NCI-H1417 treated with DMSO at 0.1 percent for 48 hours (cell line): ENCODE results near the gene APPL2.

ENCODE experiments used
- DNase-seq: peaks from one replicate; lab custom pipeline; 2025; lab: John Stamatoyannopoulos, UW

Gene APPL2

GRCh38 chr12:105222284-105222655 is 13.7 kb downstream of the APPL2 start:
- no peak for DNase-seq

- no peak for DNase-seq
These were observed 14.2 kb downstream of the APPL2 start for GRCh38 chr12:105221583-105222283.

DNA sequence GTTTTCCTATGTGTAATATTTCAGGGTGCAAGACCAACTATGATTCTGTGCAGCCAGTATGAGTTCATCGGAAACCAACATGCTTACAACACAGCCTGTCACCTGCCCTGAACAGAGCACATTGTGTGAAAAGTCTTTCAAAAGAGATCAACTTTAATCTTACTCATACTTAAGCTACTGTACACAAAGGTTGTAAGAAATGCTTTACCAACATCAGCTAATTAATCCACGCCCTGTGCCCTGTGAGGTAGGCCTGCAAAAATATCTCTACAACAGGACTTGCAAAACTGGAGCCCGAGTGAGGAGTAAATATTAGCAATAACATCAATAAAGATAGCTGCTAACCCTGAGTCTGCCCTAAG is 15.1 kb downstream of the APPL2 start:
- DNase-seq, result no peak

- no peak for DNase-seq
These were observed 15.6 kb downstream of the APPL2 start for GRCh38 chr12:105220150-105220928.

- no peak for DNase-seq
These were observed 16.5 kb downstream of the APPL2 start for GRCh38 chr12:105219261-105220028.

- no peak for DNase-seq
These were observed 17.5 kb downstream of the APPL2 start for GRCh38 chr12:105218434-105218833.

DNA sequence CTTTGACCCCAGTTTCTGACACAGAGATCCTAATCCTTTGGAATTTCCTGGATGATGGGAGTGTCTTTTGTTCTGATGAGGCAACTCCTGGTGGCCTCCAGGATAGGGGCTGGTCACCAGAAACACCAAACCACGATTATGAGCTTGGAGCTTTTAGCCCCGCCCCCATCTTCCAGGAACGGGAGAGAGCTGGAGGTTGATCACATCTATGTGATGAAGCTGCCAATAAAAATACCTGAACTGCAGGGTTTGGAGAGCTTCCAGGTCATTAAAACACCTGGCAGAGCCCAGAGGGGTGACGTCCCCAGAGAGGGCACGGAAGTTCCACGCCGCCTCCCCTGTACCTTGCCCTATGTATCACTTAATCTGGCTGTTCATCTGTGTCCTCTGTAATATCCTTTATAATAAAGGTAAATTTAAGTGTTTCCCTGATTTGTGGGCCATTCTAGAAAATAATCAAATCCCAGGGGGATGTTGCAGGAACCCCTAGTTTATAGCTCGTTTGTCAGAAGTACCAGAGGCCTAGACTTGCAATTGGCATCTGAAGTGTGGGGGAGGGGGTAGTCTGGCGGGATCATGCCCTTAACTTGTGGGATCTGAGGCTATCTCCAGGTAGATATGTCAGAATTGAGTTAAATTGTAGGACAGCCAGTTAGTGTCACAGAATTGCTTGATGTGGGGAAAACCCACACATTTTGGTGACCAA is 21.2 kb downstream of the APPL2 start:
- no peak for DNase-seq

DNA sequence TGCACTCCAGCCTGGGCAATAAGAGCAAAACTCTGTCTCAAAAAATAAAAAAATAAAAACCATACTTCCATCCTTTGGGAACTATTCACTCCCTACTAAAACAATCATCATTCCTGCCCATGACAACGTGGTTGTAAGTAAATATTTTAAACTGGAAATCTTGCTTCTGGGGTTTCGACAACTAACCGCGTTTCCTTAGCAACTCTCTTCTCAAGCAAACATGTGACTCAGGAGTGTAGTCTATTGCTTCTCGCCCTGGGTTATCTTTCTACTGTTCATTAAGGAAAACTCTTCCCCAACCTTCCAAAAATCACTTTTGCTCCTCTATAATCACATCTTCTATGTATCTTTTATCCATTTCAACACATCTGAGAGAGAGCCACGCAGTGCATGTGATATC is 21.8 kb downstream of the APPL2 start:
- DNase-seq, result no peak

DNA sequence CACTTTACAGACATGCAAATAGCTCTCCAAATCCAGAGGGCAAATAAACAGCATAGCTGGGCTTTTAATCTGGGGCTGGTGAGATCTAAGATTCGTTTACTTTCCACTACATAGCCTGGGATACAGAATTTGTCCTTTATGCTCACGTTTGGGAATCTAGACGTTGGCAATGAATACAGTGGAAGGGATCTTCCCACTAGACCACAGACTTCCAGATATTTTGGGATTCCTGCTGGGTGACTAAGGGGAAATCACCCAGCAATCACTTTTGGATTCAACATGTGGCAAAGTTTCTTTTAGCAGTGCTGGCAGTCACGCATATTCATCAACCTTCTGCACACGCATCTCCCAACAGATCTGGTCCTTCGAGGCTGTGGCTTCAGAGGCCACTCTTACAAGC is 23.5 kb downstream of the APPL2 start:
- no peak for DNase-seq

GRCh38 chr12:105209091-105209490 is 26.9 kb downstream of the APPL2 start:
- no peak for DNase-seq

- no peak for DNase-seq
These were observed 29.1 kb downstream of the APPL2 start for GRCh38 chr12:105206686-105207374.

DNA sequence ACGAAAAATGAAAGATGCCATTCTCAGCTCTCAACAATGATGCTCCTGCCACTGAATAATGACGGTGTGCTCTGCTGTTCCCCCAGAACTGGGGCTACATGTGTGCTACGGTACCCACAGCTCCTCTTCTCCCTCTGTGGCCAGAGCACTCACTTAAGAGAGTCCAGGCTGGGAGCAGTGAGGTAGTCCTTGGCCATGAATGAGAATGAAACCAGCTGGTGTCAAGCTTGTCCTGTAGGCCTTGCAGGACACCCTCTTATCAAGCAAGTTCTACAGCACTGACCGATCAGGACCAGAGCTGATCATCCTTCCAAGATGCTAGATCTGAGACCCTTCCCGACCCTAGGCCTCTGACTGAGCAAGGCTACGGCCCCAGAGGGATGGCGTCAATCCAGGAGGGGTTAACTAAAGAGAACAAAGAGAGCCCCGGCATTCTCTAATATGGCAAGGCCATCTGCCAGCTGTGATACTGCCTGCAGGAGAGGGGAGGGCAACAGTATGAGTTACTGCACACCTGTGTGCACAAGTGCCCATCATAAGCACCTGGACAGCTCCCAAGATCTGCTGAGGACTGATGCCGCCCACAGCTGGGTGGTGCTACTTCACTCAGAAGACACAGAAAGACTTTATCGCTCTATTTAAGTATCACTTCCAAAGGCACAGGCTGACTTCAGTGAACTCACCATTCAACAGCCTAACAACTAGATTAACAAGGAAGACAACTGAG is 30.5 kb downstream of the APPL2 start:
- DNase-seq, result no peak

DNA sequence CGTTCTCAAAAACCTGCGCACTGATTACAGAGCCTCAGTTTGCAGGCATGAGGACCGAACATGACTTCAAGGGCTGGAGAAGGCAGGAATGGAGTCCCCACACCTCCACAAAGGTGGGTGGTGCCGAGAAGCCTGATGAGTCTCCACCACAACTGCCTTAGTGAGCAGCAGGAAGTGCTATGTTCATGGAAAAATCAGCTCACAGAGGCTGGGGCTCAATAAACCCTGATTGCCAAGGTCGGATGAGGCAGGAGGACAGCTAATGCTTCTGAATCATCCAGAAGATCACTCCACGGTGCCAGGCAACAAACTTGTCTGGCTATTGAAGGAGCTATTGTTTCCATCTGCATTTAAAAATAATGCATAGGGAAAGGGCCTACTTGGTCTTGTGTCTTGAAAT is 31.1 kb downstream of the APPL2 start:
- no peak for DNase-seq

- DNase-seq, result no peak
These were observed 31.8 kb downstream of the APPL2 start for GRCh38 chr12:105204127-105204526.

GRCh38 chr12:105202202-105202601 is 33.8 kb downstream of the APPL2 start:
- DNase-seq, result no peak

DNA sequence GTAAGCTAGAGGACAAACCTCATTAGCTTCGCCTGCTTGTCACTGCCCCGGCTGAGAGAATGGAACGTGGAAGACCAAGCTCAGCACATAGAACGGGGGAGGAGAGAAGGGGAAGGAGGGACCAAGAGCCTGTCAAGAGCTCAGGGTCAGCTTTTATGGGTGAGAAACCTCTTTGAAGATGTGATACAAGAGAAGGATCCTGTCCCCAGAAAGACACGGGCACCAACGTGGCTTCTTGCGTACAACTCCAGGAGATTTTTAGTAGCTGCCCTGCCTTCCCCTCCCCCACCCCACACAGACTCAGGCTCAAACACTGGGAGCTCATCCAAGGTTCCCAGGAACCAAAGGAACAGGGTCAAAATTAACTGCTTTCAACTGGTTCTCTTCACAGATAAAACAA is 34.7 kb downstream of the APPL2 start:
- DNase-seq, result no peak

GRCh38 chr12:105200385-105200784 is 35.6 kb downstream of the APPL2 start:
- no peak for DNase-seq

DNA sequence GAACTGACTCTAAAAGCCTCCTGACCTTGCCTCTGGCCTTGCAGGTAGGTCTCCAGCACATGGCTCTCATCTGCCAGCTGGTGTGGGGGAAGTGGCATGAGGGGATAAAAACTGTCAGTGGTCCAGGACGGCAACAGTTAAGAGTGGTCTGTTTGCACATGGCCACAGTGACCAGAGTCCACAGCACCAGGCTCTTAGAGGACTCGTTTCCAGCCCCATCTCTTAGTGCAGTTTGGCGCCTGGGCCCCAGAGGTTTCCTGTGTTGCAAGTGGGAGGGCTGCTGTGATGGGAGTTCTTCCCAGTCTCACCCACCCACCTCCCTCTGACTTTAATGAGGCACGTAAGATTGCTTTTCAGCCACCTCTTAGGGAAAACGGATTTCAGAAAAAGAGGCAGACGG is 37.0 kb downstream of the APPL2 start:
- no peak for DNase-seq

GRCh38 chr12:105196090-105196489 is 39.9 kb downstream of the APPL2 start:
- DNase-seq, result no peak

DNA sequence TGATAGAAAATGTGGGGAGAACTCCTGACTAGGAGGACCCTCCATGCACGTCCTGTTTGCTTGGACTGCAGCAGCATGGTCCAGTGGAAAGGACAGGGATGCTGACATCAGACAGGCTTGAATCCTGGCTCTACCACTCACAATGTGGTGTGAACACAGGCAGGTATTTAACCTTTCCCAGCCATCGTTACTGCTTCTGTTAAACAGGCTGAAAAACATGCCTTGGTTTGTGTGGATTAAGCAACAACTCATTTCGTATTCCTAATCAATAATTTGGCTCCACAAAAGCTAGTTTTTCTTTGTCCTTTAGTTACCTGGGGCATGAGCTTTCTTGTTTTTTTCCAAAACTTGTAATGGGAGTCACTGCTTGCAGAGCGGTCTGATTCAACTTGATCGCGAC is 41.0 kb downstream of the APPL2 start:
- DNase-seq, result no peak

DNA sequence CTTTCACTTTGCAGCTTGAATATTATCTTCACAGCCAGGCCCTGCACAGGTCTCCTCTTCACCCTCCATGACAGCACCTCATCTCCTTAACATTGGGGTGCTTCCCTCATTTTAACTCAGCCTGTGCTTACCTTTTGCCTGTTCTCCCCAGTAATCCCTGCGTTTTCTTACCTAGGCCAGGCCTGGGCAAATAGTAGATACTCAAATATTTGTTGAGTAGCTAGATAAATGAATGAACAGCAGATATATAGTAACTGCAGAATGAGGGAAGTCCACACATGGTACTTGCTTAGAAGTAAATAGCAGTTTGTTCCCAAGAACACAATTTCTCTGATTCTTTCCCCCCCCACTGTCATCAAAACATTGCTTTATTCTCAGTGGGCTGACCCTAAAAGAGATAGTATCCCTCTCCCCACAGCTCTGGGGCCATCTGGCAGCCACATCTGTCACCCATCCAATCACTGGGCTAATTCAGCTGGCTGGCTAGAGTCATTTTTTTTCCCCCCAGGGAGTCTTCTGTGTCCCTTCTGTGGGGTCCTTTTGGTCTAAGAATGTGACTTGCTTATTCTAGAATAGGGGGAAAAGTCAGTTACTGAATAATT is 43.2 kb downstream of the APPL2 start:
- no peak for DNase-seq
